CD4-positive, CD25-positive, alpha-beta regulatory T cell (primary cell): ENCODE measurements around the gene EHMT1. TPM values are rescaled to one million over a fixed set of nuclear protein-coding genes. Genes with fewer than 3 reads are reported as not detected.
A peak's percentile ranks its signal among the peaks of the same experiment; 100 is the strongest.
"Not testable (repeated sequence)": the region's sequence is repeated elsewhere in the genome, so short reads cannot be mapped to it uniquely, and the experiment has no call there.

Source experiments
- ATAC-seq, 2 donors: fragments of 150-1000 bp; cut with Tn5 transposase; one replicate each; pipeline ENCODE4 v1.10.0; 2021; ENCODE audit warnings: low read depth in 2 of 2, moderate number of reproducible peaks in 2 of 2, moderate library complexity in 1 of 2
- DNase-seq, 3 donors: peaks; one replicate each; pipeline versions ENCODE4 v3.0.0 to v3.0.0-alpha.2; 2012 to 2022; ENCODE audit warnings: mixed read lengths in 1 of 3
- H3K27ac ChIP-seq: one replicate; pipeline ENCODE4 v1.7.0; 2013; ENCODE audit warnings: mild to moderate bottlenecking, low read length; ENCODE audit not compliant: insufficient read depth, poor library complexity, severe bottlenecking
- H3K27me3 ChIP-seq: one replicate; pipeline ENCODE4 v1.7.0; 2013; ENCODE audit warnings: low read length; ENCODE audit not compliant: control insufficient read depth, insufficient read depth
- H3K36me3 ChIP-seq: one replicate; pipeline ENCODE4 v1.7.0; 2013; ENCODE audit warnings: mild to moderate bottlenecking, low read length, moderate library complexity; ENCODE audit not compliant: control insufficient read depth, insufficient read depth
- H3K4me1 ChIP-seq: 2 replicates; pipeline ENCODE4 v1.7.0; 2013; ENCODE audit warnings: mild to moderate bottlenecking, low read length; ENCODE audit not compliant: insufficient read depth, control insufficient read depth, poor library complexity, severe bottlenecking
- H3K4me3 ChIP-seq: one replicate; pipeline ENCODE4 v1.7.0; 2013; ENCODE audit warnings: low read depth, mild to moderate bottlenecking, low read length, moderate library complexity
- H3K9me3 ChIP-seq, 2 experiments: 1 replicate in 1 of 2; 2 replicates in 1 of 2; pipeline ENCODE4 v1.7.0; 2013; ENCODE audit warnings: low read length in 2 of 2, mild to moderate bottlenecking in 1 of 2, moderate library complexity in 1 of 2; ENCODE audit not compliant: control insufficient read depth in 2 of 2
- H3K27ac Mint-ChIP-seq, 3 donors: one replicate each; pipeline ENCODE4 v1.8.0; 2020 to 2022; ENCODE audit warnings: mild to moderate bottlenecking in 3 of 3, mixed read lengths in 3 of 3, moderate library complexity in 2 of 3
- H3K27me3 Mint-ChIP-seq: one replicate; pipeline ENCODE4 v1.8.0; 2022; ENCODE audit warnings: mild to moderate bottlenecking, mixed read lengths
- H3K36me3 Mint-ChIP-seq: one replicate; pipeline ENCODE4 v1.8.0; 2020; ENCODE audit warnings: mixed read lengths
- H3K4me1 Mint-ChIP-seq, 4 donors: one replicate each; pipeline ENCODE4 v1.8.0; 2020 to 2022; ENCODE audit warnings: mixed read lengths in 4 of 4, mild to moderate bottlenecking in 1 of 4
- H3K4me3 Mint-ChIP-seq, 4 donors: one replicate each; pipeline ENCODE4 v1.8.0; 2020 to 2022; ENCODE audit warnings: mild to moderate bottlenecking in 4 of 4, mixed read lengths in 4 of 4, moderate library complexity in 3 of 4
- H3K9me3 Mint-ChIP-seq, 7 donors: one replicate each; pipeline ENCODE4 v1.8.0; 2020 to 2022; ENCODE audit warnings: mixed read lengths in 7 of 7, mild to moderate bottlenecking in 3 of 7, moderate library complexity in 2 of 7
- polyA plus RNA-seq, 4 donors: library from polyadenylated mRNA; unstranded; fragments of 300-500 nt; fragmentation: Illumina TruSeq; gene quantifications; one replicate each; pipeline ENCODE4 v1.2.3, GENCODE V29; 2021
- total RNA-seq: library from RNA; stranded (reverse); gene quantifications from one replicate; pipeline ENCODE4 v1.2.3, GENCODE V29; 2022

EHMT1 gene
- total and polyA plus RNA-seq, 5 donors from 2014 or later: 17.9 to 142 (median 20.0) TPM

GRCh38 chr9:137723356-137723755 lies 104.6 kb downstream of the EHMT1 start:
- not testable (repeated sequence) for H3K9me3 ChIP-seq, H3K27me3 Mint-ChIP-seq, H3K27me3 ChIP-seq, H3K4me3 ChIP-seq
- Mint-ChIP-seq H3K9me3 (peaks cover 1 to 15% (median 7%) of the 10 kb centered on the region in 7 donors), H3K4me1 (peaks cover 15 to 61% (median 44%) of the 10 kb centered on the region in 4 donors), H3K4me3 (peak overlapping the region; percentile 58 to 81 (median 77)), H3K27ac (peak overlapping the region; percentile 88 to 98 (median 91)), H3K36me3 (peaks cover 62% of the 10 kb centered on the region)
- Histone ChIP-seq H3K4me1 (peaks cover 31% of the 10 kb centered on the region), H3K27ac (peak overlapping the region; percentile 45), H3K36me3 (peaks cover 23% of the 10 kb centered on the region)
- DNase-seq (peak in 2 of 3 donors; percentile 29 to 69), ATAC-seq (peak in 1 of 2 donors; percentile 45)

DNA sequence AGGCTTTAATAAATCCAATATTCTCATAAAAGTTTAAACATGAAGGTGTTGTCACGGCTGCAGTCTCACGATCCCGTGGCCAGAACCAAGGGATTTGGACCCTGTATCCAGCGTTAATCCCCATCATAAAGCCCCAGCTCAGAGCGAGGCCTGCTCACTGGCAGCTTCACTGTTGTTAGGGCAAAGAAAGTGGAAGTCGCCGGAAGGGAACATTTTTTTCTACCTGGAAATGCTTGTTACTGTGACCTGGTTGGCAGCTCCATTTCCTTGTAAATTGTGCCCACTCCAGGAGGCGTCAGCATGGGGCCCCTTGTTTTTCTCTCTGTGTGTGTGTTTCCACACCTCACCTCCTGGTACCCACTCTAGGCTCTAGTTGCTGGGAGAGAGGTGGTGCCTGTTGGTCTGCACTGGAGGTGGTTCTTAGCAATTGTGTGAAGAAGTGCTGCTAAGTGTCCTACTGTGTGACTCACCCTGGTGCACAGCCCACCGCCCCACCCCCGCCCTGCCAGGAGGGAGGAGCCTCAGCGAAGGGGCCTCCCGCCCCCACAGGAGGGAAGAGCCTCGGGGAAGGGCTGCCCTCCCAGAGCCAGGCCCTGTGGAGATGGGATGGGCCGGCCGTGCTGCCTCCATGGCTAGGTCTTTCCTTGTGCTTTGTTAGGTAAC lies 105.1 kb downstream of the EHMT1 start:
- Mint-ChIP-seq H3K27me3 (no peaks in the 10 kb centered on the region), H3K4me3 (peak overlapping the region; percentile 70 to 81 (median 77)), H3K36me3 (peaks cover 63% of the 10 kb centered on the region), H3K27ac (peak overlapping the region; percentile 88 to 98 (median 91)), H3K4me1 (peaks cover 15 to 60% (median 44%) of the 10 kb centered on the region in 4 donors), H3K9me3 (peaks cover 1 to 13% (median 7%) of the 10 kb centered on the region in 7 donors)
- peak overlapping the region; percentile 32 for H3K4me3 ChIP-seq
- peak in 1 of 3 donors; percentile 30 for DNase-seq
- H3K4me1 ChIP-seq: peaks cover 31% of the 10 kb centered on the region
- no peak for ATAC-seq
- no peaks in the 10 kb centered on the region for H3K9me3 ChIP-seq
- H3K36me3 ChIP-seq: peaks cover 25% of the 10 kb centered on the region
- H3K27ac ChIP-seq: peak overlapping the region; percentile 45
- H3K27me3 ChIP-seq: no peaks in the 10 kb centered on the region

DNA sequence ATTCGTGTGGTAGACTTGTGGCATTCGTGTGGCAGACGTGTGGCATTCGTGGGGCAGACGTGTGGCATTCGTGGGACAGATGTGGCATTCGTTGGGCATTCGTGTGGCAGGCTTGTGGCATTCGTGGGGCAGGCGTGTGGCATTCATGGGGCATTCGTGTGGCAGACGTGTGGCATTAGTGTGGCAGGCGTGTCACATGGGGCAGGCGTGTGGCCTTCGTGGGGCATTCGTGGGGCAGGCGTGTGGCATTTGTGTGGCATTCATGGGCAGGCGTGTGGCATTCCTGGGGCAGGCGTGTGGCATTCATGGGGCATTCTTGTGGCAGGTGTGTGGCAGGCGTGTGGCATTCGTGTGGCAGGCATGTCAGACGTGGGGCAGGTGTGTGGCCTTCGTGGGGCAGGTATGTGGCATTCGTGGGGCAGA lies 106.0 kb downstream of the EHMT1 start:
- H3K9me3 Mint-ChIP-seq: peaks cover 1 to 13% (median 4%) of the 10 kb centered on the region in 7 donors
- peaks cover 24% of the 10 kb centered on the region for H3K36me3 ChIP-seq
- H3K4me1 Mint-ChIP-seq: peaks cover 15 to 61% (median 45%) of the 10 kb centered on the region in 4 donors
- H3K27ac ChIP-seq: no peak overlapping the region
- peaks cover 61% of the 10 kb centered on the region for H3K36me3 Mint-ChIP-seq
- no peak for DNase-seq
- H3K4me3 ChIP-seq: no peak overlapping the region
- H3K9me3 ChIP-seq: no peaks in the 10 kb centered on the region
- H3K4me3 Mint-ChIP-seq: peak overlapping the region in 1 of 4 donors; percentile 32
- H3K27me3 Mint-ChIP-seq: no peaks in the 10 kb centered on the region
- no peaks in the 10 kb centered on the region for H3K27me3 ChIP-seq
- ATAC-seq: no peak
- peaks cover 31% of the 10 kb centered on the region for H3K4me1 ChIP-seq
- H3K27ac Mint-ChIP-seq: peak overlapping the region; percentile 77 to 88 (median 84)

GRCh38 chr9:137725598-137725997 lies 106.8 kb downstream of the EHMT1 start:
- H3K27ac Mint-ChIP-seq: peak overlapping the region in 1 of 3 donors; percentile 77
- peaks cover 31% of the 10 kb centered on the region for H3K4me1 ChIP-seq
- peaks cover 23% of the 10 kb centered on the region for H3K36me3 ChIP-seq
- H3K27ac ChIP-seq: no peak overlapping the region
- H3K27me3 Mint-ChIP-seq: no peaks in the 10 kb centered on the region
- peak overlapping the region in 2 of 4 donors; percentile 50 to 71 for H3K4me3 Mint-ChIP-seq
- peaks cover 15 to 59% (median 45%) of the 10 kb centered on the region in 4 donors for H3K4me1 Mint-ChIP-seq
- no peak overlapping the region for H3K4me3 ChIP-seq
- ATAC-seq (no peak), DNase-seq (no peak)
- no peaks in the 10 kb centered on the region for H3K9me3 ChIP-seq
- peaks cover 58% of the 10 kb centered on the region for H3K36me3 Mint-ChIP-seq
- peaks cover 1 to 13% (median 4%) of the 10 kb centered on the region in 7 donors for H3K9me3 Mint-ChIP-seq
- no peaks in the 10 kb centered on the region for H3K27me3 ChIP-seq

- Mint-ChIP-seq H3K4me3 (peak overlapping the region in 3 of 4 donors; percentile 17 to 71 (median 36)), H3K36me3 (peaks cover 54% of the 10 kb centered on the region), H3K9me3 (peaks cover 1 to 15% (median 4%) of the 10 kb centered on the region in 7 donors), H3K4me1 (peaks cover 15 to 61% (median 47%) of the 10 kb centered on the region in 4 donors)
- H3K4me3 ChIP-seq, DNase-seq, ATAC-seq, H3K27ac ChIP-seq, H3K27ac Mint-ChIP-seq, H3K9me3 ChIP-seq, H3K27me3 ChIP-seq, H3K27me3 Mint-ChIP-seq: not testable (repeated sequence)
- Histone ChIP-seq H3K4me1 (peaks cover 29% of the 10 kb centered on the region), H3K36me3 (peaks cover 29% of the 10 kb centered on the region)
Measured at GRCh38 chr9:137726336-137726735, 107.5 kb downstream of the EHMT1 start.

DNA sequence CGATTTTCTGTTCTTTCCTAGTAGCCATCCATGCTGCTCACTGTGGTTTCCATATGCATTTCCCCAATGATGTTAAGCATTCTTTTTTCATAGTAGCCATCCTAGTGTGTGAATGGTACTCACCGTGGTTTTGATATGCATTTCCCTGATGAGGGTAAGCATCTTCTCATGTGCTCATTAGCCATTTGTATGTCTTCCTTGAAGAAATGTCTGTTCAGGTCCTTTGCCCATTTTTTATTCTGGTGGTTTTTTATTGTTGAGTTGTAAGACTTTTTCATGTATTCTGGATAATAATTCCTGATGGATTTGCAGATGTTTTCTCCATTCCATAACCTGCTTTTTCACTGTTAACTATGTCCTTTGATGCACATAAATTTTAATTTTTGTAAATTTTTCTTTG lies 108.0 kb downstream of the EHMT1 start:
- no peak overlapping the region for H3K4me3 ChIP-seq
- DNase-seq: no peak
- Mint-ChIP-seq H3K4me3 (no peak overlapping the region), H3K27me3 (no peaks in the 10 kb centered on the region), H3K36me3 (peaks cover 50% of the 10 kb centered on the region), H3K27ac (peak overlapping the region in 1 of 3 donors; percentile 23), H3K4me1 (peaks cover 12 to 57% (median 42%) of the 10 kb centered on the region in 4 donors), H3K9me3 (peaks cover 1 to 11% (median 3%) of the 10 kb centered on the region in 7 donors)
- H3K4me1 ChIP-seq: peaks cover 25% of the 10 kb centered on the region
- H3K9me3 ChIP-seq: no peaks in the 10 kb centered on the region
- H3K36me3 ChIP-seq: peaks cover 29% of the 10 kb centered on the region
- H3K27ac ChIP-seq: no peak overlapping the region
- ATAC-seq: no peak
- no peaks in the 10 kb centered on the region for H3K27me3 ChIP-seq

- H3K27ac ChIP-seq: no peak overlapping the region
- H3K27me3 Mint-ChIP-seq: no peaks in the 10 kb centered on the region
- peaks cover 37% of the 10 kb centered on the region for H3K36me3 ChIP-seq
- DNase-seq (no peak), ATAC-seq (no peak)
- no peaks in the 10 kb centered on the region for H3K27me3 ChIP-seq
- H3K4me3 Mint-ChIP-seq: no peak overlapping the region
- peaks cover 5 to 47% (median 35%) of the 10 kb centered on the region in 4 donors for H3K4me1 Mint-ChIP-seq
- peaks cover 0 to 15% (median 3%) of the 10 kb centered on the region in 7 donors for H3K9me3 Mint-ChIP-seq
- H3K36me3 Mint-ChIP-seq: peaks cover 53% of the 10 kb centered on the region
- H3K27ac Mint-ChIP-seq: peak overlapping the region; percentile 23 to 71 (median 61)
- H3K4me3 ChIP-seq: no peak overlapping the region
- H3K4me1 ChIP-seq: peaks cover 16% of the 10 kb centered on the region
- no peaks in the 10 kb centered on the region for H3K9me3 ChIP-seq
Measured at GRCh38 chr9:137727716-137728115, 108.9 kb downstream of the EHMT1 start.
